KMS-11 (cell line): ENCODE data around the gene KIF26B.

Experiments used
- H2AFZ ChIP-seq: fragments of 200-600 bp; sonication (generic); 2 replicates; pipeline ENCODE4 v1.6.1; 2016; ENCODE audit warnings: antibody characterized with exemption, mixed run types, low read depth
- H3K27ac ChIP-seq: fragments of 200-600 bp; sonication (generic); 2 replicates; pipeline ENCODE4 v1.6.1; 2016; ENCODE audit warnings: mild to moderate bottlenecking, mixed run types
- H3K27me3 ChIP-seq: fragments of 200-600 bp; sonication (generic); 2 replicates; pipeline ENCODE4 v1.6.1; 2017; ENCODE audit warnings: mild to moderate bottlenecking, low read depth, mixed run types, moderate library complexity; ENCODE audit not compliant: insufficient read depth
- H3K36me3 ChIP-seq: fragments of 200-600 bp; sonication (generic); 2 replicates; pipeline ENCODE4 v1.6.1; 2017; ENCODE audit warnings: mild to moderate bottlenecking, mixed run types; ENCODE audit not compliant: insufficient read depth
- H3K4me1 ChIP-seq: fragments of 200-600 bp; sonication (generic); 2 replicates; pipeline ENCODE4 v1.6.1; 2016; ENCODE audit warnings: mild to moderate bottlenecking, low read depth, mixed run types; ENCODE audit not compliant: poor library complexity, severe bottlenecking
- H3K4me2 ChIP-seq: fragments of 200-600 bp; sonication (generic); 2 replicates; pipeline ENCODE4 v1.7.0; 2016; ENCODE audit warnings: mild to moderate bottlenecking, mixed run types
- H3K4me3 ChIP-seq: fragments of 200-600 bp; sonication (generic); IDR thresholded peaks from 2 replicates; pipeline ENCODE4 v1.6.1; 2017; ENCODE audit warnings: low read depth, low read length, mixed read lengths; ENCODE audit not compliant: insufficient read depth
- H3K79me2 ChIP-seq: fragments of 200-600 bp; sonication (generic); 2 replicates; pipeline ENCODE4 v1.6.1; 2016; ENCODE audit warnings: low read depth, mixed run types; ENCODE audit not compliant: insufficient read depth
- H3K9ac ChIP-seq: fragments of 200-600 bp; sonication (generic); 2 replicates; pipeline ENCODE4 v1.6.1; 2016; ENCODE audit warnings: mild to moderate bottlenecking, mixed run types
- H4K20me1 ChIP-seq: fragments of 200-600 bp; sonication (generic); 2 replicates; pipeline ENCODE4 v1.6.1; 2016; ENCODE audit warnings: mild to moderate bottlenecking, mixed run types; ENCODE audit not compliant: insufficient read depth
- CTCF ChIP-seq: fragments of 200-600 bp; sonication (generic); conservative IDR thresholded peaks from 2 replicates; pipeline ENCODE4 v1.6.1; 2017; ENCODE audit warnings: low read depth, mild to moderate bottlenecking, antibody characterized with exemption, low read length, moderate library complexity, mixed read lengths

KIF26B gene

DNA sequence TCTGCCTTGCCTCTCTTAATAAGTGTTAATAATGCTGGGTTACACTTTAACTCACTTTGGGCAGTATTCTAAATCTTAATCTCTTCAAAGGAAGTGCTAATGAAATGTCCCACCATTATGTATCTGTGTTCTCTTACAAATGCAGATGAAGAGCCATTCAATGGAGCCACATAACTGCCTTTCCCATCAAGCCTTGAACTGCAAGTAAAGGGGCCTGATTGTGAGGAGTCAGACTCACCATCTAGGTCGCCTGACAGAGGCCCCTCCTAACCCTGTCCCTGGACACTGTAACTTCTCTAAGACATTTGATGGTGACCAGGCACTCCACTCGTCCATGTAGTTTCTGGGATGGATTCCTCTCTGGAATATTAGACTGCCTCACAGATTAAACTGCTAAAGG, 329.4 kb downstream of the KIF26B start:
- no peaks in the 10 kb centered on the region for H3K79me2 ChIP-seq
- no peak overlapping the region for H3K9ac ChIP-seq
- no peaks in the 10 kb centered on the region for H3K36me3 ChIP-seq
- no peaks in the 10 kb centered on the region for H3K27me3 ChIP-seq
- no peak overlapping the region for H3K27ac ChIP-seq
- H3K4me3 ChIP-seq, result no peak overlapping the region
- H2AFZ ChIP-seq, result no peak overlapping the region
- no peaks in the 10 kb centered on the region for H3K4me1 ChIP-seq
- no peaks in the 10 kb centered on the region for H4K20me1 ChIP-seq
- no peak for TF ChIP-seq CTCF
- no peak overlapping the region for H3K4me2 ChIP-seq

DNA sequence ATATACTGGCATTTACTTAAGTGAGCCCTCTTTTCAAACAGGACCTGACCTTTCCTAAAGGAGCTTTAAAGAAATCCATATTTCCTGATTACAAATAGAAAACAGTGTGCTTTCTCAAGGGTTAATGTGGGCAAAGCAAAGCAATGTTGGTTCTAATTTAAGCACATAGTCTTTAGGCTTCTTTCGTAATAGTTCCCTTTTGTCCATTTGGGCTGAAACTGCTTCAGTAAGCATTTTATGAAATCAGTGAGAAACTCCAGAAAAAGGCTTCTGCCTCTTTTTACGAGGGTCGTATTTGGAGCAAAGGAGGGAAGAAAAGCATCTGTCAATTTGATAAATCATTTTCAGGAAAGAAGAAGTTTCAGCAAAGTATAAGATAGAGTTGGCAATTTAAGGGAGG, 331.2 kb downstream of the KIF26B start:
- TF ChIP-seq CTCF, result no peak
- no peaks in the 10 kb centered on the region for H3K36me3 ChIP-seq
- no peak overlapping the region for H2AFZ ChIP-seq
- no peak overlapping the region for H3K27ac ChIP-seq
- no peaks in the 10 kb centered on the region for H3K79me2 ChIP-seq
- H4K20me1 ChIP-seq, result no peaks in the 10 kb centered on the region
- H3K9ac ChIP-seq, result no peak overlapping the region
- H3K4me1 ChIP-seq, result no peaks in the 10 kb centered on the region
- H3K4me2 ChIP-seq, result no peak overlapping the region
- H3K27me3 ChIP-seq, result no peaks in the 10 kb centered on the region
- no peak overlapping the region for H3K4me3 ChIP-seq

DNA sequence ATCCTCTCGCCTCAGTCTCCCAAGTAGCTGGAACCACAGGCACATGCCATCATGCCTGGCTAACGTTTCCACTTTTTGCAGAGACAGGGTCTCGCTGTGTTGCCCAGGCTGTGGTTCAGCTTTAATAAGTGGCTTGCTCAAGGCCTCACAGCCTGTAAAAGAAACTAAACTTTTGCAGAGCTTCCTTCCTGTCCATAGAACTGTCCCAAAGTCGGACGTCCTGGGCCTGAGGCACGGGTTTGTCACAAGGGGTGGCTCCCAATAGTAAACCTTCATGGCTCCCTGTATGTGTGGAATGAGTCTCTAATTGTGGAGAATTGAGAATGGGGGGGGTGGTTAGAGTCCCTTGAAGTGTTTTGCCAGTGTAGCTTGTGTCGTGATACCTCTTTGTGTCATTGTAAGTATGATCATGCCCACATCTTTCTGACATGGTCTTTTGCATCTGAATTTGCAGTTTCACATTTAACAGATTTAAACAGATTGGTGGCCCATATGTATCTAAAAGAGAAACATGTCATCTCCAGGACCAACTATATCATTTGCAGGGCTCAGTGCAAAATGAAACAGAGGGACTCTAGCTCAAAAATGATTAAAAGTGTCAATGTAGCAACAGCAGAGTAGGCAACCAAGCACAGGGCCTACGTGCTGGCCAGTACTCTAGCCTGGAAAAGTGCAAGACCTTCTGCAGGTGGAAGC, 332.1 kb downstream of the KIF26B start:
- no peaks in the 10 kb centered on the region for H3K27me3 ChIP-seq
- H3K4me3 ChIP-seq, result no peak overlapping the region
- no peaks in the 10 kb centered on the region for H3K36me3 ChIP-seq
- H3K4me2 ChIP-seq, result no peak overlapping the region
- no peaks in the 10 kb centered on the region for H3K79me2 ChIP-seq
- no peaks in the 10 kb centered on the region for H4K20me1 ChIP-seq
- TF ChIP-seq CTCF, result no peak
- no peak overlapping the region for H2AFZ ChIP-seq
- H3K27ac ChIP-seq, result no peak overlapping the region
- no peak overlapping the region for H3K9ac ChIP-seq
- H3K4me1 ChIP-seq, result no peaks in the 10 kb centered on the region

DNA sequence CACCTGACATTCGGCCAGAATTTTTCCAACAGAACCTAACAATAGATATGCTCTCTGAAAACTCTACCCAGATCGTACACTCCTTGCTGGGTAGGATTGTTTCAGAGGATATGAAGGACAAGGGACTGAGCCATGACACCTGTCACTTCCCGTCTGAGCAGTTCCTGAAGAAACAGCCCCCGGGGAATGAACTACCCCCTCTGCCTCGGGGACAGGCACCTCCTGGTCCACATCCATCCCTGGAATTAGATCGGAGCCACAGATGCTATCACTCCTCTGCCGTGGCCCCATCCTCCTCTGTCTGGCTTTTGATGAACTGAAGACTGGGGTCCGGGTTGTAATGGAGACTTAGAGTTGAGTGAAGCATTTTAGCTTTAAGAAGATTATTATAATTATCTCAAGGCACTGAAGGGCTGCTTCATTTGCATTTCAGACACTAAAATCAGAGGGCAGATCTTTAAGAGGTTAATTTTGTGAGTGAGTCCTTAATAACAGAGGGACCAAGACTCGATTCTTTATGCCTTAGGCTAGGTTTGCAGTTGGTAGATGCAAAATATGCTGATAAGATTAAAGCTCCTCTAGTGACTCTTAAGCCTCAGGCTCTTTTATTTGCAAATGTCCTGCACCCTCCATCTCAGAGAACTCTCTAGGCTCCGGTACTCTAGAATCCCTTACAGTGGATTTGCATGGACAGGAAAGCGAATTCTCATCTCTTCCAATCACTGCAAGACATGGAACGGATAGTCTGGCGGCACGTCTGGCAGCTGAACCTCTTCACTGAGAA, 333.8 kb downstream of the KIF26B start:
- Histone ChIP-seq H3K9ac (no peak overlapping the region), H4K20me1 (no peaks in the 10 kb centered on the region), H3K36me3 (no peaks in the 10 kb centered on the region), H3K4me2 (no peak overlapping the region), H3K27me3 (no peaks in the 10 kb centered on the region), H3K4me3 (no peak overlapping the region), H3K4me1 (no peaks in the 10 kb centered on the region), H2AFZ (no peak overlapping the region), H3K27ac (no peak overlapping the region), H3K79me2 (no peaks in the 10 kb centered on the region)
- TF ChIP-seq CTCF, result no peak
